HepG2 (cell line): ENCODE measurements around the gene BRAF. TPM values are rescaled to one million over a fixed set of nuclear protein-coding genes. Genes with fewer than 3 reads are reported as not detected.

Experiments used
- ATAC-seq: fragments of 200-7000 bp; cut with Tn5 transposase; 3 replicates; pipeline ENCODE4 v1.9.1; 2020; ENCODE audit warnings: mild to moderate bottlenecking, moderate library complexity
- BruUV-seq: library from RNA; stranded (reverse); fragments of 400-500 nt; replicated peaks from 2 replicates; lab custom pipeline; 2021; lab: Mats Ljungman, UMichigan
- CTCF ChIA-PET: fragments of 300-600 bp; formaldehyde crosslinking; extraction: SDS; loops from one replicate; lab custom pipeline; 2021; ENCODE audit warnings: low total read pairs, inconsistent platforms, low intra/inter-chr PET ratio; lab: Yijun Ruan, JAX
- POLR2A ChIA-PET: fragments of 350-600 bp; sonication (Branson Sonifier 250); formaldehyde crosslinking; loops from one replicate; lab custom pipeline; 2020; ENCODE audit warnings: antibody characterized with exemption, inconsistent platforms; lab: Yijun Ruan, JAX
- DNase-seq: peaks from one replicate; pipeline ENCODE4 v3.0.0-alpha.2; 2015; ENCODE audit warnings: low spot score
- FAIRE-seq: peaks from 3 replicates; lab custom pipeline; 2011; peaks lifted over from hg19 to GRCh38; lab: Jason Lieb, UNC
- H2AFZ ChIP-seq: one replicate; pipeline ENCODE4 v1.6.1; 2011; ENCODE audit warnings: low read length, inconsistent platforms
- H3K27ac ChIP-seq: fragments of 300-600 bp; 3 replicates; pipeline ENCODE4 v1.8.0; 2011; ENCODE audit warnings: mixed run types, mild to moderate bottlenecking, mixed read lengths, low read length, inconsistent platforms; ENCODE audit not compliant: insufficient read depth; ENCODE audit errors: extremely low read length
- H3K27me3 ChIP-seq, 2 experiments: fragments of 200-600 bp in 1 of 2; 2 replicates in 1 of 2; 3 replicates in 1 of 2; pipeline versions ENCODE4 v1.6.0 to v1.8.0; 2011; ENCODE audit warnings: low read length in 2 of 2, mild to moderate bottlenecking in 2 of 2, moderate library complexity in 2 of 2, inconsistent platforms in 1 of 2; ENCODE audit not compliant: insufficient read depth in 2 of 2, control insufficient read depth in 1 of 2
- H3K36me3 ChIP-seq, 2 experiments: fragments of 200-600 bp in 1 of 2; replicated peaks in 1 of 2; 2 replicates in 1 of 2; 3 replicates in 1 of 2; pipeline versions ENCODE4 v1.5.1 to v1.8.0; 2011; ENCODE audit warnings: low read length in 2 of 2, inconsistent platforms in 1 of 2; ENCODE audit not compliant: insufficient read depth in 2 of 2, control insufficient read depth in 1 of 2
- H3K4me1 ChIP-seq: 2 replicates; pipeline ENCODE4 v1.5.1; 2012; ENCODE audit warnings: low read length, inconsistent platforms; ENCODE audit not compliant: insufficient read depth
- H3K4me2 ChIP-seq: 2 replicates; pipeline ENCODE4 v1.6.0; 2011; ENCODE audit warnings: low read depth, low read length, inconsistent platforms
- H3K4me3 ChIP-seq, 3 experiments: fragments of 200-600 bp in 1 of 3; sonication (generic), shearing (Covaris generic) in 1 of 3; replicated peaks in 1 of 3; 2 replicates each; pipeline ENCODE4 v1.5.1; 2011 to 2016; ENCODE audit warnings: low read length in 3 of 3, inconsistent platforms in 2 of 3, low read depth in 2 of 3, mild to moderate bottlenecking in 2 of 3, control low read depth in 1 of 3, mixed read lengths in 1 of 3; ENCODE audit not compliant: insufficient read depth in 1 of 3
- H3K79me2 ChIP-seq: one replicate; pipeline ENCODE4 v1.6.1; 2011; ENCODE audit warnings: low read length, inconsistent platforms; ENCODE audit not compliant: insufficient read depth
- H3K9ac ChIP-seq: 2 replicates; pipeline ENCODE4 v1.6.0; 2011; ENCODE audit warnings: mild to moderate bottlenecking, low read depth, low read length, inconsistent platforms; ENCODE audit not compliant: insufficient read depth
- H3K9me3 ChIP-seq: 2 replicates; pipeline ENCODE4 v1.5.1; 2012; ENCODE audit warnings: mild to moderate bottlenecking, low read length
- H4K20me1 ChIP-seq: 2 replicates; pipeline ENCODE4 v1.6.0; 2011; ENCODE audit warnings: inconsistent platforms, mild to moderate bottlenecking, low read length, moderate library complexity; ENCODE audit not compliant: insufficient read depth
- MAFF ChIP-seq: IDR thresholded peaks from 2 replicates; pipeline ENCODE4 v1.6.1; 2011; ENCODE audit warnings: low read depth, low read length, improper control_type of control experiment
- MAFK ChIP-seq, 2 experiments: IDR thresholded peaks in 1 of 2; conservative IDR thresholded peaks in 1 of 2; 2 replicates each; pipeline ENCODE4 v1.6.1; 2011; ENCODE audit warnings: improper control_type of control experiment in 2 of 2, low read length in 2 of 2
- RFX1 ChIP-seq: fragments of 450-650 bp; IDR thresholded peaks from 2 replicates; pipeline ENCODE4 v1.6.1; 2017
- SNAPC2 ChIP-seq: sonication (generic); formaldehyde crosslinking; IDR thresholded peaks from 2 replicates; pipeline ENCODE4 v1.8.1; 2022; ENCODE audit warnings: mild to moderate bottlenecking, missing genetic modification reagents
- ZNF235 ChIP-seq: sonication (generic); formaldehyde crosslinking; IDR thresholded peaks from 2 replicates; pipeline ENCODE4 v1.8.1; 2023; ENCODE audit warnings: mild to moderate bottlenecking, missing genetic modification reagents, borderline replicate concordance
- WGBS: methylation state at CpG from one replicate; pipeline ENCODE4 v1.1.6; 2017; ENCODE audit warnings: low lambda C conversion rate; 5-methylcytosine and 5-hydroxymethylcytosine counted together
- in situ Hi-C: cut with HindIII; loops from 2 replicates; pipeline ENCODE4 v1.10.0; 2017; ENCODE audit warnings: low pct_unique_long_range_greater_than_20kb; ENCODE audit not compliant: extremely low pct_ligation_motif_present
- intact Hi-C: fragments of 100-400 bp; cut with micrococcal nuclease; formaldehyde crosslinking; loops from one replicate; pipeline ENCODE4 v1.10.0; 2022; ENCODE audit not compliant: unreplicated experiment
- polyA plus RNA-seq, 8 experiments: library from polyadenylated mRNA; depleted of rRNA in 3 of 8; stranded (reverse) in 7 of 8; unstranded in 1 of 8; fragments of >200 nt; fragmentation: Illumina TruSeq in 4 of 8; extraction: Trizol in 4 of 8; gene quantifications; 2 replicates each; pipeline versions ENCODE4 v1.2.1 to v1.2.3, GENCODE V29; 2011 to 2016; ENCODE audit warnings: low read depth in 4 of 8, missing spikeins in 1 of 8, mixed read lengths in 1 of 8; ENCODE audit not compliant: insufficient read depth in 1 of 8
- total RNA-seq, 5 experiments: library from RNA; depleted of rRNA; stranded (reverse); fragments of >200 nt; fragmentation: Illumina TruSeq; extraction: Trizol; gene quantifications; 2 replicates each; pipeline ENCODE4 v1.2.3, GENCODE V29; 2016; ENCODE audit warnings: low read depth in 1 of 5
- TF ChIP-seq, protein P1 (sequence below): sonication (generic); formaldehyde crosslinking; IDR thresholded peaks from 2 replicates; pipeline ENCODE4 v1.8.1; 2023; ENCODE audit warnings: mild to moderate bottlenecking, missing genetic modification reagents
- TF ChIP-seq, protein P2 (sequence below): sonication (generic); formaldehyde crosslinking; conservative IDR thresholded peaks from 2 replicates; pipeline ENCODE4 v1.8.1; 2023; ENCODE audit warnings: missing genetic modification reagents
- TF ChIP-seq, protein P3 (sequence below): sonication (generic); formaldehyde crosslinking; IDR thresholded peaks from 2 replicates; pipeline ENCODE4 v1.8.0; 2022; ENCODE audit warnings: missing genetic modification reagents, low read depth, mild to moderate bottlenecking, borderline replicate concordance

The BRAF gene
- total and polyA plus RNA-seq, 2 of the 13 experiments (the other 11 are each of a cell fraction or from before 2014, with no cell fraction given) = 12.5 to 13.4 TPM

DNA sequence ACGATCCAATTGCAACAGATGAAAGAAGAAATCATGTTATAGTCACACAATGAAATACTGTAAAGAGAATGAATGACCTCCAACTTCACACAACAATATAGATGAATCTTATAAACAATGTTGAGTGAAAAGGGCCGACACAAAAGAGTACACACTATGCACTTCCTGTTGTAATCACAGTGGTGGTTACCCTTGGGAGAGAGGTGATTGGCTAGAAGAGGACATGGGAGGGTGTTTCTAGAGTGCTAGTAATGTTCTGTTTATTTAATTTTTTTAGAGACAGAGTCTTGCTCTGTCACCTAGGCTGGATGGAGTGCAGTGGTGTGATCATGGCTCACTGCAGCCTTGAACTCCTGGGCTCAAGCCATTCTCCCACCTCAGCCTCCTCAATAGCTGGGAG lies 145.8 kb downstream of the BRAF start:
- TF ChIP-seq, protein P1, sequence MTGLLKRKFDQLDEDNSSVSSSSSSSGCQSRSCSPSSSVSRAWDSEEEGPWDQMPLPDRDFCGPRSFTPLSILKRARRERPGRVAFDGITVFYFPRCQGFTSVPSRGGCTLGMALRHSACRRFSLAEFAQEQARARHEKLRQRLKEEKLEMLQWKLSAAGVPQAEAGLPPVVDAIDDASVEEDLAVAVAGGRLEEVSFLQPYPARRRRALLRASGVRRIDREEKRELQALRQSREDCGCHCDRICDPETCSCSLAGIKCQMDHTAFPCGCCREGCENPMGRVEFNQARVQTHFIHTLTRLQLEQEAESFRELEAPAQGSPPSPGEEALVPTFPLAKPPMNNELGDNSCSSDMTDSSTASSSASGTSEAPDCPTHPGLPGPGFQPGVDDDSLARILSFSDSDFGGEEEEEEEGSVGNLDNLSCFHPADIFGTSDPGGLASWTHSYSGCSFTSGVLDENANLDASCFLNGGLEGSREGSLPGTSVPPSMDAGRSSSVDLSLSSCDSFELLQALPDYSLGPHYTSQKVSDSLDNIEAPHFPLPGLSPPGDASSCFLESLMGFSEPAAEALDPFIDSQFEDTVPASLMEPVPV (CRISPR knock-in tag) = no peak
- TF ChIP-seq, protein P2, sequence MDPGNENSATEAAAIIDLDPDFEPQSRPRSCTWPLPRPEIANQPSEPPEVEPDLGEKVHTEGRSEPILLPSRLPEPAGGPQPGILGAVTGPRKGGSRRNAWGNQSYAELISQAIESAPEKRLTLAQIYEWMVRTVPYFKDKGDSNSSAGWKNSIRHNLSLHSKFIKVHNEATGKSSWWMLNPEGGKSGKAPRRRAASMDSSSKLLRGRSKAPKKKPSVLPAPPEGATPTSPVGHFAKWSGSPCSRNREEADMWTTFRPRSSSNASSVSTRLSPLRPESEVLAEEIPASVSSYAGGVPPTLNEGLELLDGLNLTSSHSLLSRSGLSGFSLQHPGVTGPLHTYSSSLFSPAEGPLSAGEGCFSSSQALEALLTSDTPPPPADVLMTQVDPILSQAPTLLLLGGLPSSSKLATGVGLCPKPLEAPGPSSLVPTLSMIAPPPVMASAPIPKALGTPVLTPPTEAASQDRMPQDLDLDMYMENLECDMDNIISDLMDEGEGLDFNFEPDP (CRISPR knock-in tag) = no peak
- TF ChIP-seq, protein P3, sequence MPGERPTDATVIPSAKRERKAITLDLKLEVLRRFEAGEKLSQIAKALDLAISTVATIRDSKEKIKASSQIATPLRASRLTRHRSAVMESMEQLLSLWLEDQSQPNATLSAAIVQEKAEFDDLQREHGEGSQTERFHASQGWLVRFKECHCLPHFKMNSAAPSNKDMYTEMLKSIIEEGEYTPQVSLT (CRISPR knock-in tag) = no peak
- no peak for TF ChIP-seq MAFF
- no peak for TF ChIP-seq MAFK (conservative IDR thresholded peaks at IDR 0.05 in 1 of 2, IDR thresholded peaks at IDR 0.05 in 1 of 2; ENCODE audit: low read length in 2 of 2)
- no peak for TF ChIP-seq RFX1
- TF ChIP-seq SNAPC2 (CRISPR knock-in tag) = no peak
- TF ChIP-seq ZNF235 = no peak
- H4K20me1 ChIP-seq = no peaks in the 10 kb centered on the region
- no peak for DNase-seq
- ChIA-PET CTCF (no interaction called here), POLR2A (no interaction called here)
- no peaks in the 10 kb centered on the region for H3K9me3 ChIP-seq
- 0 out of 2 replicates have a peak, but pooled peaks cover 3% of the 10 kb centered on the region for H3K4me1 ChIP-seq
- in situ Hi-C loops = no loop called here
- no peak for FAIRE-seq
- intact Hi-C loops = no loop called here
- no peak overlapping the region for H3K4me2 ChIP-seq
- no peak overlapping the region for H3K4me3 ChIP-seq
- H2AFZ ChIP-seq = no peak overlapping the region
- no peak overlapping the region for H3K9ac ChIP-seq
- no TSS peak for BruUV-seq
- peaks cover 5 to 34% of the 10 kb centered on the region in 2 experiments; a peak in 4 of 5 replicates for H3K36me3 ChIP-seq
- no peaks in the 10 kb centered on the region for H3K79me2 ChIP-seq
- H3K27me3 ChIP-seq = no peaks in the 10 kb centered on the region
- no peak for ATAC-seq
- WGBS = 91% methylated on average over 2 of the region's 2 CpGs
- no peak overlapping the region for H3K27ac ChIP-seq
